ENCODE measurements around the gene SMARCA4.
"Not testable (repeated sequence)": the region's sequence is repeated elsewhere in the genome, so short reads cannot be mapped to it uniquely, and the experiment has no call there.

Gene SMARCA4

GRCh38 chr19:10929402-10929794 is 31.4 kb upstream of the SMARCA4 start:
- DNase-seq = no peak

GRCh38 chr19:10935371-10936059 is 25.3 kb upstream of the SMARCA4 start:
- DNase-seq = no peak

GRCh38 chr19:10936661-10937084 is 24.2 kb upstream of the SMARCA4 start:
- DNase-seq = no peak

- not testable (repeated sequence) for DNase-seq
These were observed 19.2 kb upstream of the SMARCA4 start for GRCh38 chr19:10941649-10942048.

GRCh38 chr19:10943412-10943811 is 17.4 kb upstream of the SMARCA4 start:
- not testable (repeated sequence) for DNase-seq

GRCh38 chr19:10945264-10945663 is 15.6 kb upstream of the SMARCA4 start:
- DNase-seq = no peak

DNA sequence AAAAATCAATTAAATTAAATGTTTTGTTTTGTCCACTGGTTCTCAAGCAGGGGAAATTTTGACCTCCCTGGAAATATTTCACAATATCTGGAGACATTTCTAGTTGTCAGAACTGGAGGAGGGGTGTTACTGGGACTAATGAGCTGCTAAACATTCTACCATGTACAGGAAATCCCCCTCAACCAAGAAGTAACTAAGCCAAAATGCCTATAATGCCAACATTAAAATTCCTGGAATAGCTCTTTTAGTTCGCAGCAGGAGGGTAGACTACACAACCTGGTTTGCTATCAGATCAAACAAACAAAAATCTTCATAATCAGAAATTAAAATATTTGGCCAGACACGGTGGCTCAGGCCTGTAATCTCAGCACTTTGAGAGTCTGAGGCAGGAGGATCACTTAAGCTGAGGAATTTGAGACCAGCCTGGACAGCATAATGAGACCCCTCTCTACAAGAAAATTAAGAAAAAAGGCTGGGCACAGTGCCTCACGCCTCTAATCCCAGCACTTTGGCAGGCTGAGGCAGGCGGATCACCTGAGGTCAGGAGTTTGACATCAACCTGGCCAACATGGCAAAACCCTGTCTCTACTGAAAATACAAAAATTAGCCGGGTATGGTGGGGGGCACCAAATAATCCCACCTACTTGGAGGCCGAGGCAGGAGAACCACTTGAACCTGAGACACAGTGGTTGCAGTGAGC is 13.7 kb upstream of the SMARCA4 start:
- DNase-seq = no peak

GRCh38 chr19:10952809-10953208 is 8.0 kb upstream of the SMARCA4 start:
- DNase-seq = no peak

DNA sequence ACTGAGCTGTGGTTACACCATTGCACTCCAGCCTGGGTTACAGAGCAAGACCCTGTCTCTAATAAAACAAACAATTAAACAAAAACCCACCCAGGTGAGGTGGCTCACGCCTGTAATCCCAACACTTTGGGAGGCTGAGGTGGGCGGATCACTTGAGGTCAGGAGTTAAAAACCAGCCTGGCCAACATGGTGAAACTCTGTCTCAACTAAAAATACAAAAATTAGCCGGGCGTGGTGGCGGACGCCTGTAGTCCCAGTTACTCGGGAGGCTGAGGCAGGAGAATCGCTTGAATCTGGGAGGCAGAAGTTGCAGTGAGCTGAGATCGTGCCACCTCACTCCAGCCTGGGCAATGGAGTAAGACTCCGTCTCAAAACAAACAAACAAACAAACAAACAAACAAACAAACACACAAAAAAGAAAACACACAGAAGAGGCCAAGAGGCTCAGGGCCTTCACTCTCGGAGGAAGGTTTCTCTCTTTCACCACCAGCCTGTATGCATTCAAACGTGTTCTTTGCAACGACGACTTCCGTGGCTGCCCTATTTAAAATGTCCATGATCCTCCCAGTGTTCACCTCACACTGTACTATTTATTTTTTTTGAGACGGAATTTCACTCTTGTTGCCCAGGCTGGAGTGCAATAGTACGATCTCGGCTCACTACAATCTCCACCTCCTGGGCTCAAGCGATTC is 1.4 kb upstream of the SMARCA4 start:
- DNase-seq = not testable (repeated sequence)

GRCh38 chr19:10961073-10961860 is 437 bp downstream of the SMARCA4 start:
- no peak for DNase-seq

DNA sequence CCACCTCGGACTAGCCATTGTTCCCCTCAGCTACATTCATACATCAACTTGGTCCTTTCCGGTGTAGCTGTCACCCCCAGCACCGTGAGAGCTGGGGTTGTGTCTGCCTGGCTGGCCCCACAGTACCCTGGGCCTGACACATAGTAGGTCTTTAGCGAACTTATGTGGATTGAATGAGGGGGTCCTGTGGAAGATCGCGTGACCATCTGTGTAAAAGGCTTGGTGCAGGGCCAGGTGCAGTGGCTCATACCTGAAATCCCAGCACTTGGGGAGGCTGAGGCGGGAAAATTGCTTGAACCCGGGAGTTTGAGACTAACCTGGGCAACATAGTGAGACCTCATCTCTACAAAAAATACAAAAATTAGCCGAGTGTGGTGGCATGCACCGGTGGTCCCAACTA is 2.0 kb downstream of the SMARCA4 start:
- no peak for DNase-seq

- DNase-seq = no peak
These were observed 3.0 kb downstream of the SMARCA4 start for GRCh38 chr19:10963865-10964264.

DNA sequence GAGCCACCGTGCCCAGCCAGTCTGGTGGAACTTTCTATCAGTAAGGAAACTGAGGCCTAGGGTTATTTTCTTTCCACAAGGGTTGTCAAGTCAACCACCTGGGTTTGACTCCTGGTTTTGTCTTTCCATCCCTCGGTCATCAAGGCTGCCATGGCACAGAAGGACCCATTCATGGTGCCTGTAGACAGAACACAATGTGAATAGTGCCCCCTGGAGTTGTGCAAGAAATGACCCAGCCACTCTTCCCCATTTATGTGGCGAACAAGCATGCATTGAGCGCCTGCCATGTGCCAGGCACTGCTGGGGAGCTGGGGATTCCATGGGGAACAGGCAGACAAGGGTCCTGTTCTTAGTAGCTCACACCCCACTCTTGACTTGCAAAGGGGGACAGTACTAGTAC is 4.1 kb downstream of the SMARCA4 start:
- DNase-seq = no peak

DNA sequence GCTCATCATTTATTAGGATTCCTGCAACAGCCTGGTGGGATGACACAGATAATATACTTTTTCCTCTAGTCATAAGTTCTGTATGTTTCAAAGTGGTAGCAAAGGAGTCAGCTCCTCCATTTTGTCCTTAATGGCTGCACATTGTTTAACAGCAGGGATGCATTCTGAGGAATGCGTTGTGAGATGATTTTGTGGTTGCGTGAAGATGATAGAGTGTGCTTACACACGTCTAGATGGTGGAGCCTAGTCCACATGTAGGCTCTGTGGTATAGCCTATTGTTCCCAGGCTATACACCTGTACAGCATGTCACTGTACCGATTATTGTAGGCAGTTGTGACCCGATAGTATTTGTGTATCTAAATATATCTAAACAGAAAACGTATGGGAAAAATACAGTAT is 4.6 kb downstream of the SMARCA4 start:
- no peak for DNase-seq

- no peak for DNase-seq
These were observed 6.0 kb downstream of the SMARCA4 start for GRCh38 chr19:10966809-10967208.

GRCh38 chr19:10968527-10969135 is 7.8 kb downstream of the SMARCA4 start:
- DNase-seq = no peak

DNA sequence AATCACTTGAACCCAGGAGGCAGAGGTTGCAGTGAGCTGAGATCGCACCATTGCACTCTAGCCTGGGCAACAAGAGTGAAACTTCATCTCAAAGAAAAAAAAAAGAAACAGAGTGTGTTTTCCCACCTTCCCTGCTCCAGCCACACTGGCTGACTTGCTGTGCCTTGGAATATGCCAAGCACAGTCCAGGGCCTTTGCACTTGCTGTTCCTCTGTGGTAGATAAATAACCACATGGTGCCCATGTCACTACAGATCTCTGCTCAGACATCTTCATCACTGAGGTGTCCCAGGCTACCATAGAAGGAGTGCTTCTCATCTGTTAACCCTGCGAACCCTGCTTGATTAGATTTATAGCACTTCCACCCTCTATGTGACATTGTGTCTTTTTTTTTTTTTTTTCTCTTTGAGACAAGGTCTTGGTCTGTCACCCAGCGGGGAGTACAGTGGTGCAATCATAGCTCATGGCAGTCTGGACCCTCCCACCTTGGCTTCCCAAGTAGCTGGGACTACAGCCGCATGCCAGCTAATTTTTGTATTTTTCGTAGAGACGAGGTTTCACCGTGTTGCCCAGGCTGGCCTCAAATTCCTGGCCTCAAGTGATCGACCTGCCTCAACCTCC is 10.4 kb downstream of the SMARCA4 start:
- DNase-seq = no peak

DNA sequence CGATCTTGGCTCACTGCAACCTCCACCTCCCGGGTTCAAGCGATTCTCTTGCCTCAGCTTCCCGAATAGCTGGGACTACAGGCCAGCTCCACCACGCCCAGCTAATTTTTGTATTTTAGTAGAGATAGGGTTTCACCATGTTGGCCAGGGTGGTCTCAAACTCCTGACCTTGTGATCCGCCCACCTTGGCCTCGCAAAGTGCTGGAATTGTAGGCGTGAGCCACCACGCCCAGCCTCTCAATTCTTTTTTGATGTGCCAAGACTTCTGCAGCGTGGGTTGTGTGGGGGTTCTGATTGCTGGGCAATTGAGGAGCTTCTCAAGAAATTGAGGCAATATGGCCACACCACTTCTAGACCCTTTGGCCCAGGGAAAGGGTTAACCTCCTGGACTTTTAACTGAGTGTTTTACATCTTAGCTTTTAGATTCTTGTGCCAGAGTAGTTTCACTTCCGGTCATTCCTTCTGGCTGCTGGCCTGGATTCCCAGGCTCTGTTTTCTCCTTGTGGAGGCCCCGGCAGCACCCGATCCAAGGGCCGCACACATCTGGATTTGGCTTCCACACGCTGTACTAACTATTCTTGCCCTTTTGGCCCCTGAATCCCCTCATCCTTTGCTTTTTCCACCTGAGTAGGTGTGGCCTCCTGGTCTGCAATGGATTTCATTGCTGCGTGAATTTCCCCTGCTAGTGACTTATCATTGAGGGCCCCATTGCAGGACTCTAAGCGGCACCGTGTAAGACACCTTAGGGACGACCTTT is 14.7 kb downstream of the SMARCA4 start:
- no peak for DNase-seq

GRCh38 chr19:10976131-10976892 is 15.5 kb downstream of the SMARCA4 start:
- DNase-seq = no peak

- DNase-seq = no peak
These were observed 16.9 kb downstream of the SMARCA4 start for GRCh38 chr19:10977742-10978092.

- DNase-seq = no peak
These were observed 19.1 kb downstream of the SMARCA4 start for GRCh38 chr19:10979951-10980381.

Measured in cortex of kidney (tissue), 1 donor.